ENCODE results near the gene CA5A. TPM values are rescaled to one million over a fixed set of nuclear protein-coding genes. Genes with fewer than 3 reads are reported as not detected.

The CA5A gene
- total and polyA plus RNA-seq, 9 of the 15 experiments (the other 6 are each of a cell fraction or from before 2014, with no cell fraction given), result not detected

DNA sequence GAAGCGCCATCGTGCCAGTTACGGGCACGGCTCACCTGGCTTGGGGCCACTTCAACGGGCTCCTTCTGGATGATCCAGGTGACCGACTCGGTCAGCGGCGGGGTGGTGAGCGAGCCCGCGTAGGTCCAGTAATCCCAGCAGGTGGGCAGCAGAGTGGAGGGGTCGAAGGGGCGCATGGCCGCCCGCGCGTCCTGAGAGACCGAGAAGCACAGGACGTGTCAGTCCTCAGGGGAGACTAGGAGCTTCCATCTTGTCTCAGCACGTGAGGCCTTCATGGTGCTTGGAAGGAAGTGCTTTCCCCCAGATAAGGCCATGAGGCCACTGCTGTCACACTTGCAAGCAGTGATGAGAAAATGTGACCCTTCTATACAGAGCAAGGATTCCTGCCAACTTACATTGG is 44.6 kb downstream of the CA5A start (continued):
- TF ChIP-seq ZBTB33 (CRISPR knock-in tag; IDR thresholded peaks at IDR 0.05) (peak; percentile 62), ZNF318 (IDR thresholded peaks at IDR 0.05; ENCODE audit: borderline replicate concordance in 1 of 2, low read depth in 1 of 2) (no peak), ZNF445 (CRISPR knock-in tag; IDR thresholded peaks at IDR 0.05; ENCODE audit: low read depth) (no peak), RFX5 (IDR thresholded peaks at IDR 0.05; ENCODE audit: low read depth, low read length) (no peak), RBM22 (IDR thresholded peaks at IDR 0.05; ENCODE audit: low read depth, low read length, poor library complexity, severe bottlenecking) (no peak)

Measured in K562 (cell line).